ENCODE results near the gene KIF20A.
A peak's percentile ranks its signal among the peaks of the same experiment; 100 is the strongest.

KIF20A gene

GRCh38 chr5:138178516-138179276 lies at the start of gene KIF20A, which contains the start of gene BRD8:
Gene KIF20A (plus strand): TSS chr5:138179112. CDS start chr5:138179681, 569 bp downstream.
Gene BRD8 (minus strand): TSS chr5:138178630. CDS start chr5:138178614, 16 bp downstream.
- peak; percentile 91 for DNase-seq (ENCODE audit: low read depth)
- H3K4me3 ChIP-seq (ENCODE audit: low read depth, low read length), result peak within 1 kb of the TSS; percentile 85
- no peak for TF ChIP-seq CTCF (IDR thresholded peaks at IDR 0.05; ENCODE audit: low read depth, low read length, missing control alignments)
- in situ Hi-C loops (cut with HindIII; ENCODE audit: low sequenced_read_pairs), result no loop called here

GRCh38 chr5:138129347-138129746 lies 49.6 kb upstream of the KIF20A start:
- no peak for TF ChIP-seq CTCF (IDR thresholded peaks at IDR 0.05; ENCODE audit: low read depth, low read length, missing control alignments)
- no peak for DNase-seq (ENCODE audit: low read depth)
- in situ Hi-C loops (cut with HindIII; ENCODE audit: low sequenced_read_pairs), result no loop called here
- no peak overlapping the region for H3K4me3 ChIP-seq (ENCODE audit: low read depth, low read length)

GRCh38 chr5:138132543-138132942 lies 46.4 kb upstream of the KIF20A start:
- in situ Hi-C loops (cut with HindIII; ENCODE audit: low sequenced_read_pairs), result no loop called here
- H3K4me3 ChIP-seq (ENCODE audit: low read depth, low read length), result no peak overlapping the region
- no peak for DNase-seq (ENCODE audit: low read depth)
- no peak for TF ChIP-seq CTCF (IDR thresholded peaks at IDR 0.05; ENCODE audit: low read depth, low read length, missing control alignments)

GRCh38 chr5:138138949-138139780 lies 39.7 kb upstream of the KIF20A start, which contains the start of gene NME5:
Gene NME5 (minus strand): TSS chr5:138139428. CDS start chr5:138138780, 648 bp downstream.
- peak; percentile 34 for DNase-seq (ENCODE audit: low read depth)
- in situ Hi-C loops (cut with HindIII; ENCODE audit: low sequenced_read_pairs), result no loop called here
- peak within 1 kb of the TSS; percentile 56 for H3K4me3 ChIP-seq (ENCODE audit: low read depth, low read length)
- TF ChIP-seq CTCF (IDR thresholded peaks at IDR 0.05; ENCODE audit: low read depth, low read length, missing control alignments), result no peak

- no peak for TF ChIP-seq CTCF (IDR thresholded peaks at IDR 0.05; ENCODE audit: low read depth, low read length, missing control alignments)
- DNase-seq (ENCODE audit: low read depth), result no peak
- in situ Hi-C loops (cut with HindIII; ENCODE audit: low sequenced_read_pairs), result no loop called here
- peak overlapping the region; percentile 56 for H3K4me3 ChIP-seq (ENCODE audit: low read depth, low read length)
Observed at GRCh38 chr5:138139781-138140090, 39.2 kb upstream of the KIF20A start.

GRCh38 chr5:138140268-138140667 lies 38.6 kb upstream of the KIF20A start:
- no peak for TF ChIP-seq CTCF (IDR thresholded peaks at IDR 0.05; ENCODE audit: low read depth, low read length, missing control alignments)
- in situ Hi-C loops (cut with HindIII; ENCODE audit: low sequenced_read_pairs), result no loop called here
- H3K4me3 ChIP-seq (ENCODE audit: low read depth, low read length), result no peak overlapping the region
- no peak for DNase-seq (ENCODE audit: low read depth)

All from astrocyte of the cerebellum (primary cell).